PC-9 (cell line): ENCODE results near the gene BTBD18.

Source experiments
- CTCF ChIP-seq: fragments of 200-600 bp; sonication (generic); conservative IDR thresholded peaks from 2 replicates; pipeline ENCODE4 v1.6.1; 2017; ENCODE audit warnings: mixed run types, antibody characterized with exemption, mild to moderate bottlenecking, moderate library complexity
- EZH2 ChIP-seq: fragments of 200-600 bp; sonication (generic); IDR thresholded peaks from 2 replicates; pipeline ENCODE4 v1.8.0; 2017; ENCODE audit warnings: antibody characterized with exemption, low read depth

GRCh38 chr11:57709802-57710367 lies 41.7 kb downstream of the BTBD18 start:
- TF ChIP-seq CTCF (no peak), EZH2 (no peak)
